HK-2 (cell line): Measurements from ENCODE around the gene ANKRD53.
"Not testable (repeated sequence)": the region's sequence is repeated elsewhere in the genome, so short reads cannot be mapped to it uniquely, and the experiment has no call there.

Experiments
- DNase-seq: peaks from one replicate; pipeline ENCODE4 v3.0.0-alpha.2; 2018; ENCODE audit not compliant: unreplicated experiment

The ANKRD53 gene

DNA sequence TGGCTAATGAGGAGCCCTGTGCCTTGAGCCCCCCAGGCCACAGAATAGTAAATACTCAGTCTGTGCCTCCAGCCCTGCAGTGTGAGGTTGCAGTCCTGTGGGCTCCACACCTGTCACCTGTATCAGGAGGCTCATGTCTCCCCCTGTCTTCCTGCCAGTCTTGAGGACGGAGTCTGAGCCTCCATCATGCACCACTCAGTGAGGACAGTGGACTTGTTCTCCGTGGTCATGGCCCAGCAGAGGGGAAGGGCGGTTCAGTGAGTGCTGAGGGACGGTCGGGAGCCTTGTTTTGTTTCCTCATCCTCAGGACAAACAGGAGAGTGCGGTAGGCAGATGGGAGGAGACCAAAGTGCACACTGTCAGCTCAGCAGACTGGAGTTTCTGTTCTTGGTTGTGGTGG lies 33.4 kb downstream of the ANKRD53 start:
- DNase-seq, result not testable (repeated sequence)

DNA sequence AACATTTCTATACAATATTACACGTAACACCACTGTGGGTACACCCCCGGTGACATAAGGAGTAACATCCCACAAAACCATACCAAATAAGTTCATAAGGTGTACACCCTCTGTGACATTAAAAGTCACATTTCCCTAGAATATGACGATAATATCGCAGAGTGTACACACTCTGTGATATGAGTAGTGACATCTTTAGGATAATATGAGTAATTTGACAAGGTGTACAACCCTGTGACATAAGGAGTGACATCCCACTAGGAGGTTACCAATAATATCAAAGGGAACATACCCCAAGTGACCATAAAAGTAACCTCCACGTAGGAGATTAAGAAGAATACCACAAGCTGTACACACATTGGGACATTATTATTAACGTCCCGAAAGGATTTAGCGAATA lies 40.2 kb downstream of the ANKRD53 start:
- DNase-seq, result no peak

DNA sequence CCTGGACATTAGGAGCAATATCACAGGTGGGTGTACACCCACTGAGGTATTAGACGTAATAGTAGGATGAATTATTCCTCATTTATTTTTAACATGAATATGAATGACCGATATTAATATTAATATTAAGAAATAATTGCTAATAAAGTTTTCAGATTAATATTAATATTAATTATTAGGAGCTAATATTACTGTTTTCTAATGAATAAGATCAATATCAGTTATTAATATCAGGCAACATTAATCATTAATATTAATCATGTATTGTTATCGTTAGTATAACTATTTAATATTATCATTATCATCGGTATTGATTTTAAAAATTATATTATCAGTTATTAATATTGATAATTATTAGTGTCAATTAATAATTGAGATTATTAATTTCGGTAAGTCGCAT lies 41.6 kb downstream of the ANKRD53 start:
- not testable (repeated sequence) for DNase-seq

DNA sequence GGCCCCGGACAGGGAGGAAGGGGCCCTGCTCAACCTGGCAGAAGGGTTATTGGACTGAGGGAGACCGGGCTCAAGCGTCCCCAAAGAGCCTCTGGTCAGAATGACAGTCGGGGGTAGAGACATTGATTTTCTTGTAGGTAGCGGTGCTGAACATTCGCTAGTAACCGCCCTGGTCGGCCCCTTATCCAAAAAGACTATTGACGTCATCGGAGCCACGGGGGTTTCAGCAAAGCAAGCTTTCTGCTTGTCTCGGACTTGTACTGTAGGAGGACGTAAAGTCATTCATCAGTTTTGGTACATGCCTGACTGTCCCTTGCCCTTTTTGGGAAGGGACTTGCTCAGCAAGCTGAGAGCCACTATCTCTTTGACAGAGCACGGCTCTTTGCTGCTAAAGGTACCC lies 43.0 kb downstream of the ANKRD53 start:
- DNase-seq, result not testable (repeated sequence)

DNA sequence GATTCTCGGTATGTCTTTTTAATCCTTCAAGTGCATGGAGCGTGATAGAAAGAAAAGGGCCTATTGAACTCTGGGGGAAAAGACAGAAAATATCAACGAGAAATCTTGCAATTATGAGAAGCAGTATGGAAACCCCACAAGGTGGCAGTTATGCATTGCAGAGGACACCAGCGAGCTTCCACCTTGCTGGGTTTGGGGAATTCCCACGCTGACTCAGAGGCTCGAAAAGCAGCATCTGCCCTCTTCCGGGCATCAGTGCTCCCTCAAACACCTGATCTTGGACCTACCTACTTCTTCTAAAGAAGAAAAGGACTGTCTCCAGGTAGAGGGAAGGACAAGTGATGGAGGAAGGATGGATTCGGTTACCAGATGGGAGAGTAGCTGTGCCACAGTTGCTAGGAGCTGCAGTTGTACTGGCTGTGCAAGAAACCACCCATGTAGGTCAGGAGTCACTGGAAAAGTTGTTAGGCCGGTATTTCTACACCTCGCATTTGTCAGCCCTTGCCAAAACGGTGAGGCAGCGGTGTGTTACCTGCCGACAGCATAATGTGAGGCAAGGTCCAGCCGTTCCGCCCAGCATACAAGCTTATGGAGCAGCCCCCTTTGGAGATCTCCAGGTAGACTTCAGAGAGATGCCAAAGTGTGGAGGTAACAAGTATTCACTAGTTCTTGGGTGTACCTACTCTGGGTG lies 45.3 kb downstream of the ANKRD53 start:
- DNase-seq, result not testable (repeated sequence)
